GM19099 (cell line): ENCODE results near the gene KMT2D.
A peak's percentile ranks its signal among the peaks of the same experiment; 100 is the strongest.

ENCODE experiments used
- POLR2A ChIP-seq: IDR thresholded peaks from 3 replicates; pipeline ENCODE4 v1.6.1; 2011; ENCODE audit warnings: low read depth; ENCODE audit not compliant: insufficient read length; ENCODE audit errors: extremely low read depth

KMT2D gene

DNA sequence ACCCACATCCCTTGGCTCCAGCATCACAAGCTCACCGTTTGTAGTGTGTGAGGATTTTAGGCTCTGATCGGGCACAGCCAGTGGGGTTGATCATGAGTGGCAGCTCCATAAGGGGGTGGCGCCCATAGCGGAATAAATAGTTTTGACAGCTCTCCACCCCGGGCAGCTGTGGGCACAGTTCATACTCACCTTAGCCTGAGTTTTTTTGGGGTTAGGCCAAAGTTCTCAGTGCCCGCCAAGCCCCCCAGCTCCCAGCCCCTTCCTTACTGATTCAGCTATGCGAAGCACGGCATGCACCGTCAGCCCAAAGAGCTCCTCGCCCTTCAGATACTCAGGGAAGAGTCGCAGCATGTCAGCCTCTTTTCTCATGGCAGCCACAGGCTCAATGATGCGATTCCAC is 36.1 kb downstream of the KMT2D start:
- no peak for TF ChIP-seq POLR2A

DNA sequence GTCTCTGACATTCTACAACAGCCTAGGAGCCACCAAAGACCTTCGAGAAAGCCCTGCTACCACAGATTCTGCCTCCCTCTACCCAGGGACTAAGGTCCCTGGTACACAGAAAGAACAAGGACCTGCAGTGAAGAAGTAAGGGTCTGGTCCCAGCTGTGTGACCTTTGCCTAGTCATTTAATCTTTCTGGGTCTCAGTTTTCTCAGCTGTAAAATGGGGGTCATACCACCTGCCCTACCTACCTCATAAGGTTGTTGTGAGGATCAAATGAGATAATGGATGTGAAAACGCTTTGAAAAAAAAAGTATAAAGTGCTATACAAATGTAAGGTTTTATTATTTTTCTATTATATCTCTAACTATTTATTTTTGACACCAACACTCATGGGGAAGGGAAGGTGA is 36.8 kb downstream of the KMT2D start:
- TF ChIP-seq POLR2A: no peak

DNA sequence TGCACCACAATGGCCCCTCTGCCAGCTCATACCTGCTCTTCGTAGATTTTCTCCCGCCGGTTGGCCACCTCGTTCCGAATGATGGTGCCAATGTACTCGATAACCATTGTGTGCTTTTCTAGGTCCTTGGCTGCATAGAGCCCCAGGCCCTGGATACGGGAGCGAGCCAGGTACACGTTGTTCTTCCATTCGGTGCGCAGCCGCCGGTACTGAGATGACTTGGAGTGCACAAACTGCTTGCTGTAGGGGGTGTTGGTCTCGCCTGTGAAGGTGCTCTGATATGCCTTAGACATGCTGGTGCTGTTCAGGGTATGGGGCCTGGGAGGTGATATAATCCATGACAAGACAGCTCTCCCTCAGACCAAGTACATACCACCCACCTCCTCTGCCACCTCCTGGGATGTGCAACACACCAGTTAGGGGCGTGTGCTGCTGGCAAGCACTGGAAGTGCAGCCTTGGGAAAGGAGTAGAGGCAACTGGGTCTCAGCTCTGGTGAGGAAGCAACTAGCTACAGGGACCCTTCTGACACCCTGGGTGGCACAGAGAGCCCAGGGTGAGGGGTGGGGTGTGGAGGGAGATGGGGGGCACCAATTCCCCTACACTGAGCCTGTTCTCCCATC is 37.9 kb downstream of the KMT2D start:
- TF ChIP-seq POLR2A: no peak

DNA sequence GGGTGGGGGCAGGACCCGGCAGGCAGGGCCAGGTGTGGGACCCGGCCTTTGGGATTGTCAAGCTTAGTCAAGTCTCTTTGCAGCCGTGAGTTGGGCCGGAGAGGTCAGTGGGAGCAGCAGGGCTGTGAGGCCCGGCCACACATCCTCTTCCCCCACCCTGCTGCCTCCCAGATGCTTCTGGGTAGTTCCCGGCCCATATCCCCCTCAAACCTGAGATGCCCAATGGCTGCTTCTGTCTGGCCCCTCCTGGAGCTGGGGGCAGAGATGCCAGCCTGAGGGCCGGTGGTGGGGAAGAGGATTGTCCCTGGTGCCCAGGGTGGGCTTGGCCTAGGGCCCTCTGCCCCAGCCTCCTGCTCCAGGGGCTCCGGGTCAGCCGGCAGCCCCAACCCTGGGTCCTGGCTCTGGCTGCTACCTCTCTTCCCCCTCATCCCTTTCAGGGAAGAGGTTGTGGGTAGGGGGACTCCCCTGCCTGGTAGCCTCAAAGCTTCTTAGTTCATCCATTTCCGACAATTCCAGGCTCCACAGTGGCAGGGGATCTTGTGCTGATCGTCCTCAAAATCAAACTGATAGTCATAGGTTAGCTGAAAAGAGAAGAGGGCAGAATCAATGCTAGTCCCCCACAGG is 39.2 kb downstream of the KMT2D start:
- no peak for TF ChIP-seq POLR2A

DNA sequence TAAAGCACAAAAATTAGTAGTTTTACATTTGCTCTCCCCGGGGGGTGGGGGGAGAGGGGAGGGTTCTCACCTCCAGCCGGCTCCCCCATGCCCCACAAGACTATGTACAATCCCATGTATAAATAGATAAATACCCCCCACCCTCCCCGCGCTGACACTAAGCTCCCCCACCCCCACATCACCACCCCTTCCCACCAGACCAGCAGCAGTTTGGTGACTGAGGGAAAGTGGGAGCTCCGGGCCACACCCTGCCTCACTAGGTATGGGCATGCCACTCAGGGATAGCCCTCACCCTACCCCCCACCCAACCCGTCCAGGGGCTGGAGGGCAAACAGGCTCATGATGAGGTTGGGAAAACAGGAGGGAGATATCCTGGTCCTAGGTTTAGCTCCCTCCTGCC is 40.2 kb downstream of the KMT2D start:
- TF ChIP-seq POLR2A: no peak

DNA sequence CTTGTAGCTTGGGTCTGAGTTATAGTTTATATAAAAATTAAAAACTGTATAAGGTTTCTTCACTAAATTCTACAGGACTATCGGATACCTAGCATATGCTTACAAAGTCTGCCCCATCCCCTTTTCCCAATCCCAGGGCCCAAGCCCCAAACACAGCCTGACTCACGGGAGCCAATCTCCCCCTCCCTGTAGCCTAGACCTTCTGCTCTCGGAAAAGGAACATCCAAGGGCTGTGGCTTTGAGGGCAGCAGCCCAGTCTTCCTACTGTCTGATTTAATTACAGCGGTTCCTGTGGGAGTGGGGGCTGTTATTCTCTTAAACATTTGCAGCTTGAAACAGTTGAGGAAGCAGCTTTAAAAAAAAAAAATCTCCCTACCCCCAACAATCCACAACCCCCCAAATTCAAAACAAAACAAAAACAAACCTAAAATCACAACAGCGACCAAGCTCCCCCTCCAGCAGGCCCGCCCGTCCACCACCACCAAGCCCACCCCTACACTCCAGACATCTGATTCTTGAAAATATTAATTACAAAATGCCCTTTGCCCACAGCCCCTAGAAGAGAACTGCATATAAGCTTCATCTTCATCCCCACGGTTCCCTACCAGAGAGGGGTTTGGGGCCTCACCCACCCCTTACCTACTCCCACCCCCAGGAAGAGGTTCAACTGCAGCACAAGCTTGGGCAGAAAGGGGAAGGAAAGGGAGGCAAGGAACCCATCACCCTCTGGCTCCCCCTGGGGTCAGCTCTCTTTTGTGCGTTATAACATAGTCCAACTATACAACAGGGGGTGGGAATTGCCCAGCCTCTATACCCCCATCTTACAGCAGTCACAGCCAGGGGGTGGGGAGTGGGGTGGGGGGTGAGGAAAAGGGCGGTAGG is 40.9 kb downstream of the KMT2D start:
- TF ChIP-seq POLR2A: no peak

DNA sequence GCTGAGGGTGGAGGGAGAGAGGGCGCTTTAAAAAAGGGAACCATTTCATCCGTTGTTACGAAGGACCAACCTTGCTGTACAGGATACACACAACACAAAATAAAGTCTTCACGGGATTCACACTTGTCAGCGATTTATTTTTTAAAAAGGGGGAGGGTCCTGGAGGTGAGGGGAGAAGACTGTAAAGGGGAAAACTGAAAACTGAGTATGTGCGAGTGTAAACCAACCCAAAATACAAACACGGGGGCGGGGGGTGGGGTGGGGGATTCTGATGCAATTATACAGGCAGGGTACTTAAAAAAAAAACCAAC is 41.5 kb downstream of the KMT2D start:
- no peak for TF ChIP-seq POLR2A

DNA sequence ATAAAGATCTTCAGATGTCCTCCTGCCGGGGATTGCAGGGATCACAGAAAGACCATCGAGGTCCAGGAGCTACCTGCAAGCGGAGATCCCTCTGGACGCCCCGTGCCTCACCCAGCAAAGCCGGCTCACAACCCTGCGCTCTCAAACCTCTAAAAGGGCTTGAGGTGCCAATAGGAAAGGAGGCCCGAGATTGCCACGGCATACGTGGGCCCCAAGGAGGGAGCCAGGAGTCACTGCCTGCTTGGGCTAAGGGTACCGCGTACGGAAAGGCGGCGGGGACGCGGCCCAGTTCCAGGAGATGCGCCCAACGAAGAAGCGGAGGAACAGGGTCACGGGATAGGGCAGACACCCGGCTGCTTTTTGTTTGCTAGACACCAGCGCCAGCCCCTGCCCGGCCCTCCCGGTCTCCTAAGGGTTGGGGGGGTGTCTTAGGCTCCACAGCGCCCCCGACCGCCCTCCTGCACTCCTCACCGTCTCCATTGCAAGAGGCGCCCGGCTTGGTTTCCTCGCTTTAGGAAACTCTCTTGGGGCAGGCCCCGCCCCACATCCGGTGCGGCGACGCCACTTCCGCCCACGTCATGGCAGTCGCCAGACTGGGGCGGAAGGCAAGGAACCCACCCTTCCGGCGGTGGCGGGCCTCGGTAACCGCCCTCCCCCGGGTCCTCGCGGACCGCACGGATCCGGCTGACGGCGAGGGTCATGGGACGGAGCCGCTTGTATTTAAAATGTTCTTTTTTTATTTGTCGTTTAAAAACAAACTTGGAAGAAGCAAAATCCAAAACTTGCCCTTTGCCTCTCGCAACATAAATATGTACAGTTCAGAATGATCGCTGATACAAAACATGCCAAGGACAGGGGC is 42.1 kb downstream of the KMT2D start, which contains the start of gene PRKAG1:
TSS of gene PRKAG1 (minus strand) at position 516 of the 859 bp plus-strand sequence. CDS start at position 480, 36 bp downstream.
- TF ChIP-seq POLR2A: peak; percentile 92

DNA sequence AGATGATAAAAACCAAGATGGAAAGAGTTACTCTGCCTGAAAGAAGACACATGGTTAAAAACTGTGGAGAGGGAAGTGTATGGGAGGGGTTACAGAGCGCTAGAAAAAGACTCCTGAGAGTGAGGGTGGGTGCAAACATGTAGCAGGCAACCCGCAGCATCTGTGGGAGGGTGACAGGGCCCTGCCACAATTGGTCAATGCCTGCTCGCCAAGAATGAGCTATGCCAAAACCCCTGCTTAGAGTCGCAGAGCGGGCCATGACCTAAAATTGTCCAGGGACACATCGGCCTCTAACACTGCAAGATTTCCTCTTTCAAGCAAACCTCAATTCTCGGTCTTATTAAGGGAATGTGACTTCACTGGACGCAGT is 42.7 kb downstream of the KMT2D start:
- no peak for TF ChIP-seq POLR2A

DNA sequence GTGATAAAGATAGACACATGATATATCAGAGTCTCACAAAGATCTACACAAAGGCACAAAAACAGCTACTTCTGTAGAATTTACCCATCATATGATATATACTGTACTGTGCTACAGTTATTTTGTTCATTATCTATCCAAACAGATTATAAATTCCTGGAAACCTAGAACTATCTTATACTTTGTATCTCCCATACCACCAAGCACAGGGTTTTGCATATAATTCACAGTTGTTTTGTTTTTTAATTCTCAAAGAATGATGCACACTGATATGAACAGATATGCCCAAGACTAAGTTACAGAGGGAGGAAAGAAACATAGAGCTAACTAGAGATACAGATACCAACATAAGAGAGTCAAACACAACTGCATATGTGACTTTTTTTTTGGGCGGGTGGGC is 45.4 kb downstream of the KMT2D start:
- TF ChIP-seq POLR2A: no peak

DNA sequence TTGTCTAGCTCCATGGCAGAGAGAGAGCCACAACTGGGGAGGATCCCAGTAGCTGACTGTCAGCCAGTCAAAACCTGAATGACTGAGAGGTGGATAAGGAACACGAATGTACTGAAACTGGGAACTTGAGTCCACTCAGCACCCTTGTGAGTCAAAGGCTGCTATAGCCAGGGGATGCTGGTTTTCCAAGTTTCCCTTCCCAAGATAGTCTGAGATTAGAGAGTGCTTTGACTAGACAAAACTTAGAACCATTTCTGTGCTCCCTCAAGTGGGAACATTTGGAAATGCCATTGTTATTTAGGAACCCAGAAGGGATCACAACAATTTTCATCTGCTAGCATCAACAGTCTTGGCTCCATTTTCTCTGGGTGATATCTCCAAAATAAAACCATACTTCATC is 46.0 kb downstream of the KMT2D start:
- no peak for TF ChIP-seq POLR2A

DNA sequence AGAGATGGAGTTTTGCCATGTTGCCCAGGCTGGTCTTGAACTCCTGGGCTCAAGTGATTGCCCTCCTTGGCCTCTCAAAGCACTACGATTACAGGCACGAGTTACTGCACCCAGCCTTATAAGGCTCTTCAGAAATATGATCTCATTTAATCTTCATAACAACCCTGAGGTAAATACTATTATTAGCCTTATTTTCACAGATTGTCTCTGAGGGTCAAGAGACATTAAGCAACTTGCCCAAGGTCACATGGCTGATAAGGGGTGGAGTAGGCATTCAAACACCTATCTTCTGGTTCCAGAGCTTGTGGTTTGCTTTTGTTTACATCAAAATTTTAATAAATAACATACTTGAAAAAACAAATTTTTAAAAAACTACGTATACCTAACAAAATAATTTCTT is 47.2 kb downstream of the KMT2D start:
- no peak for TF ChIP-seq POLR2A

DNA sequence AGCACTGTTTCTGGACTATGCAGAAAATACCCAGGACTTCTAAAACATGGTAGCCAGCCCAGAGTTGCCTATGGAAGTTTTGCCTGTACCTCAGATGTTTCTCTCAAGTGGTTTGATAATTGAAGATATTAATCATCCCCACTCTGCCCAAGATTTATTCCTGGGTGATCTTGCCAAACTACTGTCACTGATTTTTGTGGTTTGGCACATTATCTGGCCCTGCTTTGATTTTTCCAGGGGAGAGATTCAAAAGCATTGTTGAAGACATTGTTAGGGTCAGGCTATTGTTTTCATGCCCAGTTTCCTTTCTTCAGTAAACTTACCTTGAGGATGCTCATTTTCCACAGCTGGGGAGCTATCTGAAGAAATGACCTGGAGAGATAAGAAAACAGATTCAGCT is 47.9 kb downstream of the KMT2D start:
- no peak for TF ChIP-seq POLR2A
